ENCODE measurements around the gene SDHB.

DNA sequence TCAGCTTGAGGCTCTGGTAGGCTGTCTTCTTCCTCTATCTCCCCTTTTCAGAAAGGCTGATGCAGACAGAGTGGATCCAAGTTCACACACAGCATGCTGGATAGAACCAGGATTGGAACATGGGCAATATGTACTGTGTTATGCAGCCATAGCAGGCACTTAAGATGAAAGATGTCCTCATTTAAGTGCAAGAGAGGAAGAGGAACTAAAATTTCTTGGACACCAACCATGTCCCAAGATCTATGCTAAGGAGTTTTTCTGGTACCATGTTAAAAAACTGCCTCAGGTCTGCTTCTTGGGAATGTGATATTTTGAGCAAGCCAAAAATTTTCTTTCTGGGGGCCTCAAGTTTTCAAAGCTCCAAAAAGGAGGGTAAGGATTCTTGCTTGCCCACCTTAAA, 1.2 kb downstream of the SDHB start:
- TF ChIP-seq, protein P1, sequence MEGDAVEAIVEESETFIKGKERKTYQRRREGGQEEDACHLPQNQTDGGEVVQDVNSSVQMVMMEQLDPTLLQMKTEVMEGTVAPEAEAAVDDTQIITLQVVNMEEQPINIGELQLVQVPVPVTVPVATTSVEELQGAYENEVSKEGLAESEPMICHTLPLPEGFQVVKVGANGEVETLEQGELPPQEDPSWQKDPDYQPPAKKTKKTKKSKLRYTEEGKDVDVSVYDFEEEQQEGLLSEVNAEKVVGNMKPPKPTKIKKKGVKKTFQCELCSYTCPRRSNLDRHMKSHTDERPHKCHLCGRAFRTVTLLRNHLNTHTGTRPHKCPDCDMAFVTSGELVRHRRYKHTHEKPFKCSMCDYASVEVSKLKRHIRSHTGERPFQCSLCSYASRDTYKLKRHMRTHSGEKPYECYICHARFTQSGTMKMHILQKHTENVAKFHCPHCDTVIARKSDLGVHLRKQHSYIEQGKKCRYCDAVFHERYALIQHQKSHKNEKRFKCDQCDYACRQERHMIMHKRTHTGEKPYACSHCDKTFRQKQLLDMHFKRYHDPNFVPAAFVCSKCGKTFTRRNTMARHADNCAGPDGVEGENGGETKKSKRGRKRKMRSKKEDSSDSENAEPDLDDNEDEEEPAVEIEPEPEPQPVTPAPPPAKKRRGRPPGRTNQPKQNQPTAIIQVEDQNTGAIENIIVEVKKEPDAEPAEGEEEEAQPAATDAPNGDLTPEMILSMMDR (IDR thresholded peaks at IDR 0.05), result no peak
- TF ChIP-seq POLR2A (IDR thresholded peaks at IDR 0.05) (no peak), POLR2AphosphoS5 (IDR thresholded peaks at IDR 0.05) (no peak)

Data from upper lobe of left lung (tissue), 4 donors.